ENCODE data around the gene CDC25B. TPM values are rescaled to one million over a fixed set of nuclear protein-coding genes. Genes with fewer than 3 reads are reported as not detected.

Gene CDC25B
- total and polyA plus RNA-seq, 2 of the 13 experiments (the other 11 are each of a cell fraction or from before 2014, with no cell fraction given), result 14.5 to 19.4 TPM

- TF ChIP-seq ARID4A (CRISPR knock-in tag; IDR thresholded peaks at IDR 0.05; ENCODE audit: borderline replicate concordance) (no peak), PPARG (CRISPR knock-in tag; conservative IDR thresholded peaks at IDR 0.05) (no peak; the same call in 1 of the 2 replicates), JARID2 (CRISPR knock-in tag; IDR thresholded peaks at IDR 0.05; ENCODE audit: insufficient replicate concordance) (no peak), HNF1A (IDR thresholded peaks at IDR 0.05; ENCODE audit: low read depth) (no peak; the same call in 1 of the 2 replicates), HNF1A (CRISPR knock-in tag; IDR thresholded peaks at IDR 0.05; ENCODE audit: borderline replicate concordance) (no peak), ZNF234 (CRISPR knock-in tag; conservative IDR thresholded peaks at IDR 0.05) (no peak), BATF2 (CRISPR knock-in tag; IDR thresholded peaks at IDR 0.05) (no peak), ZFP90 (CRISPR knock-in tag; IDR thresholded peaks at IDR 0.05; ENCODE audit: borderline replicate concordance) (no peak; the same call in 1 of the 2 replicates), ZNF543 (CRISPR knock-in tag; IDR thresholded peaks at IDR 0.05) (no peak), ZNF460 (CRISPR knock-in tag; IDR thresholded peaks at IDR 0.05; ENCODE audit: borderline replicate concordance) (no peak; the same call in 1 of the 2 replicates), IRF9 (CRISPR knock-in tag; IDR thresholded peaks at IDR 0.05; ENCODE audit: borderline replicate concordance) (0 out of 2 replicates have a peak, but pooled peaks have one; percentile 65), ZNF563 (CRISPR knock-in tag; IDR thresholded peaks at IDR 0.05) (no peak), PAX8 (CRISPR knock-in tag; IDR thresholded peaks at IDR 0.05; ENCODE audit: borderline replicate concordance) (no peak), RARG (CRISPR knock-in tag; IDR thresholded peaks at IDR 0.05; ENCODE audit: low read depth) (no peak), CREB3 (CRISPR knock-in tag; IDR thresholded peaks at IDR 0.05) (no peak), ATF3 (CRISPR knock-in tag; IDR thresholded peaks at IDR 0.05) (no peak)
Measured at GRCh38 chr20:3820901-3821727, 25.0 kb downstream of the CDC25B start (continued).

Data from HepG2 (cell line).